ENCODE measurements around the gene ATXN1. TPM values are rescaled to one million over a fixed set of nuclear protein-coding genes. Genes with fewer than 3 reads are reported as not detected.

The ATXN1 gene
- total RNA-seq, 4 donors from 2014 or later: 48.7 to 166 (median 105) TPM

DNA sequence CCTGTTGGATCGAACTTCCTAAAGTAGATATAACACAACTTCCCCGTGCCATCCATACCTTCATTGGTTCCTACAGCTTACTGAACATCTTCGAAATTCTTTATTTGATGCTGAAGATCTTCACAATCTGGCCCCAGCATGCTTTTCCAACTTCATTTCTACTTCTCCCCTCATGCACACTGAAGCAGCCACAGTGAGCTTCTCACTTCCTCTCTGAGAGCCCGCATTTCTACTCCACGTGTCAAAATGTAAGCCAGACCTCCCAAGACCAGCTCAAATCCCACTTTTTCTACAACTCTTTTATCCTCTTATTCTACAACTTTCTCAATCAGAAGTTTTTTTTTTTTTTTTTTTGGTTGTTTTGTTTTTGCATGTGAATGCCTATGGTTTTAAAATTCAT, 268.1 kb downstream of the ATXN1 start:
- H3K36me3 ChIP-seq: no peaks in the 10 kb centered on the region
- H3K4me1 ChIP-seq: no peaks in the 10 kb centered on the region
- no peak overlapping the region for H3K4me3 ChIP-seq
- H3K27me3 ChIP-seq: no peaks in the 10 kb centered on the region
- peak; percentile 18 for DNase-seq
- no peaks in the 10 kb centered on the region for H3K9me3 ChIP-seq
- 82 to 95% methylated on average over 5 of the region's 5 CpGs for WGBS, 2 donors (ENCODE audit: low coverage in 1 of 2)
- intact Hi-C loops (cut with DNase I; ENCODE audit: low total_unique reads): no loop called here
- no peak overlapping the region for H3K27ac ChIP-seq
- in situ Hi-C loops (cut with MboI; ENCODE audit: low pct_ligation_motif_present in 1 of 4, low pct_unique_long_range_greater_than_20kb in 1 of 4, low sequenced_read_pairs in 3 of 4): no loop called here
- TF ChIP-seq POLR2AphosphoS5 (IDR thresholded peaks at IDR 0.05) (no peak), POLR2A (IDR thresholded peaks at IDR 0.05) (no peak), EP300 (IDR thresholded peaks at IDR 0.05; ENCODE audit: low read depth) (no peak)
- TF ChIP-seq, protein P1, sequence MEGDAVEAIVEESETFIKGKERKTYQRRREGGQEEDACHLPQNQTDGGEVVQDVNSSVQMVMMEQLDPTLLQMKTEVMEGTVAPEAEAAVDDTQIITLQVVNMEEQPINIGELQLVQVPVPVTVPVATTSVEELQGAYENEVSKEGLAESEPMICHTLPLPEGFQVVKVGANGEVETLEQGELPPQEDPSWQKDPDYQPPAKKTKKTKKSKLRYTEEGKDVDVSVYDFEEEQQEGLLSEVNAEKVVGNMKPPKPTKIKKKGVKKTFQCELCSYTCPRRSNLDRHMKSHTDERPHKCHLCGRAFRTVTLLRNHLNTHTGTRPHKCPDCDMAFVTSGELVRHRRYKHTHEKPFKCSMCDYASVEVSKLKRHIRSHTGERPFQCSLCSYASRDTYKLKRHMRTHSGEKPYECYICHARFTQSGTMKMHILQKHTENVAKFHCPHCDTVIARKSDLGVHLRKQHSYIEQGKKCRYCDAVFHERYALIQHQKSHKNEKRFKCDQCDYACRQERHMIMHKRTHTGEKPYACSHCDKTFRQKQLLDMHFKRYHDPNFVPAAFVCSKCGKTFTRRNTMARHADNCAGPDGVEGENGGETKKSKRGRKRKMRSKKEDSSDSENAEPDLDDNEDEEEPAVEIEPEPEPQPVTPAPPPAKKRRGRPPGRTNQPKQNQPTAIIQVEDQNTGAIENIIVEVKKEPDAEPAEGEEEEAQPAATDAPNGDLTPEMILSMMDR (IDR thresholded peaks at IDR 0.05): no peak

DNA sequence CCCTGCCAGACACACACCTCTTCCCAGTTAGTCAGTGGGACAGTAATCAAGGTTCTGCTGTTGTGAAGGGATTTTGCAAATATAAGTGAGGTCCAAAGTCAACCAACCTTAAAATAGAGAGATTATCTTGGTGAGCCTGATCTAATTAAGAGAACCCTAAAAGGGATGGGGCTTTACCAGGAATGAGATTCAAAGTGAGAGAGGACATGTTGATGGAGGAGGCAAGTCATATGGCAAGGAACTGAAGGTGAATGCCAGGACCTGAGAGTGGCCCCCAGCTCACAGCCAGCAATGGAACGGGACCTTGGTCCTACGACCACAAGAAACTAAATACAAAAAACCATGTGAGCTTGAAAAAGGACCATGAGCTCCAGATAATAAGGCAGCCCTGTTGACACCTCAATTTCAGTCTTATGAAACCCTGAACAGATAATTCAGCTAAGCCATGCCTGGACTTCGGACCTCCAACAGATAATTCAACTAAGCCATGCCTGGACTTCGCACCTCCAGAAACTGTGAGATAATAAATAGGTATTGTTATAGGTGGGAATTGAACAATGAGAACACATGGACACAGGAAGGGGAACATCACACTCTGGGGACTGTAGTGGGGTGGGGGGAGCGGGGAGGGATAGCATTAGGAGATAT, 269.5 kb downstream of the ATXN1 start:
- in situ Hi-C loops (cut with MboI; ENCODE audit: low pct_ligation_motif_present in 1 of 4, low pct_unique_long_range_greater_than_20kb in 1 of 4, low sequenced_read_pairs in 3 of 4): no loop called here
- no peaks in the 10 kb centered on the region for H3K4me1 ChIP-seq
- H3K27me3 ChIP-seq: no peaks in the 10 kb centered on the region
- intact Hi-C loops (cut with DNase I; ENCODE audit: low total_unique reads): no loop called here
- no peak overlapping the region for H3K27ac ChIP-seq
- WGBS, 2 donors (ENCODE audit: low coverage in 1 of 2): 90% methylated on average over 5 of the region's 5 CpGs; no CpG with 5 or more reads in 1 of the 2 donors
- no peaks in the 10 kb centered on the region for H3K9me3 ChIP-seq
- TF ChIP-seq EP300 (IDR thresholded peaks at IDR 0.05; ENCODE audit: low read depth): no peak
- TF ChIP-seq POLR2AphosphoS5 (IDR thresholded peaks at IDR 0.05): no peak
- TF ChIP-seq POLR2A (IDR thresholded peaks at IDR 0.05): no peak
- TF ChIP-seq, protein P1 (IDR thresholded peaks at IDR 0.05): no peak
- DNase-seq: no peak
- H3K36me3 ChIP-seq: no peaks in the 10 kb centered on the region
- H3K4me3 ChIP-seq: no peak overlapping the region

DNA sequence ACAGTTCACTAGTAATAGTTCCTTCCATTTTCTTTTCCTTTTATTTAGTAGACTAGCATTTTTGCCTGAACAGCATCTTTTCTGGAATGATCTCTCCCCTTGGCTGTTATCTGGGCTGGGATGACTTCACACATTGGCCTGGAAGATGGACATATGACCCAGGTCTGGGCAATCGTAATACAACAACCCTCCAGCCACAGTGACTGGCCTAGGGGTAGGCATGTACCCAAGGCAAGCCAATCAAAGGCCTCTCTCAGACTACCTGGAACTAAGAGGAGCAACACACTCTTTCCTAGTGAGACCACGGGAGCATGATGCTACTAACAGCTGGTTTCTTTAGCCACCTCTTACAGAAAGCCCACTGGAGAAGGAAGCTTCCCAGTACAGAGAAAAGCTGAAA, 270.6 kb downstream of the ATXN1 start:
- Histone ChIP-seq H3K27me3 (no peaks in the 10 kb centered on the region), H3K4me3 (no peak overlapping the region), H3K36me3 (no peaks in the 10 kb centered on the region), H3K4me1 (no peaks in the 10 kb centered on the region), H3K9me3 (no peaks in the 10 kb centered on the region), H3K27ac (no peak overlapping the region)
- no peak for DNase-seq
- WGBS, 2 donors (ENCODE audit: low coverage in 1 of 2): 97 to 100% methylated on average over 2 of the region's 2 CpGs
- intact Hi-C loops (cut with DNase I; ENCODE audit: low total_unique reads): no loop called here
- TF ChIP-seq EP300 (IDR thresholded peaks at IDR 0.05; ENCODE audit: low read depth) (no peak), POLR2AphosphoS5 (IDR thresholded peaks at IDR 0.05) (no peak), POLR2A (IDR thresholded peaks at IDR 0.05) (no peak)
- TF ChIP-seq, protein P1 (IDR thresholded peaks at IDR 0.05): no peak
- in situ Hi-C loops (cut with MboI; ENCODE audit: low pct_ligation_motif_present in 1 of 4, low pct_unique_long_range_greater_than_20kb in 1 of 4, low sequenced_read_pairs in 3 of 4): no loop called here

DNA sequence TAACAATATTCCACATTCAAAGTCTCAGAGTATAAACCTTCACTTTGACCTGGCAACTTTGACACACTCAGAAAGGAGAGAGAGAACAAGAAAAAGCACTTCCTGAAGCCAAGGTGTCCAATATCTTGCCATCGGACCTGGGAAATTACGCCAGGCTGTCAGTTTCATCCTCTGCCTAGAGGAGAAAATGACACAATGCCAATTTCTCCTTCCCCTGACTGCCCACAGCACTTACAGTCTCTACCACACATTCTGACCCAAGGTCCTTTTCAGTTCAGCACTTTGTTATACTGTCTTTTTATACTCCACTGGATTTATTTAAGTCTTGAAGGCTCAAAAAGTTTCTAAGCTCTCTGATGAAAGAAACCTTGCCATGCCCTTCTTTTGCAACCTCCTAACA, 272.4 kb downstream of the ATXN1 start:
- 81 to 85% methylated on average over 2 of the region's 2 CpGs for WGBS, 2 donors (ENCODE audit: low coverage in 1 of 2)
- intact Hi-C loops (cut with DNase I; ENCODE audit: low total_unique reads): no loop called here

More for the DNA sequence above, 272.4 kb downstream of the ATXN1 start:
- Histone ChIP-seq H3K9me3 (no peaks in the 10 kb centered on the region), H3K4me1 (no peaks in the 10 kb centered on the region), H3K27me3 (no peaks in the 10 kb centered on the region), H3K27ac (no peak overlapping the region), H3K4me3 (no peak overlapping the region), H3K36me3 (peaks cover 0 to 4% (median 0%) of the 10 kb centered on the region in 4 donors)
- in situ Hi-C loops (cut with MboI; ENCODE audit: low pct_ligation_motif_present in 1 of 4, low pct_unique_long_range_greater_than_20kb in 1 of 4, low sequenced_read_pairs in 3 of 4): no loop called here
- no peak for DNase-seq
- TF ChIP-seq, protein P1 (IDR thresholded peaks at IDR 0.05): no peak
- TF ChIP-seq POLR2A (IDR thresholded peaks at IDR 0.05) (no peak), POLR2AphosphoS5 (IDR thresholded peaks at IDR 0.05) (no peak), EP300 (IDR thresholded peaks at IDR 0.05; ENCODE audit: low read depth) (no peak)

All from transverse colon (tissue), 4 donors.